HG03064 (cell line): Measurements from ENCODE around the gene ATP4B.

Experiments used
- ATAC-seq: cut with Tn5 transposase; IDR thresholded peaks from one replicate; pipeline ENCODE4 v1.9.1; 2021; ENCODE audit warnings: low read depth; ENCODE audit not compliant: unreplicated experiment

Gene ATP4B

DNA sequence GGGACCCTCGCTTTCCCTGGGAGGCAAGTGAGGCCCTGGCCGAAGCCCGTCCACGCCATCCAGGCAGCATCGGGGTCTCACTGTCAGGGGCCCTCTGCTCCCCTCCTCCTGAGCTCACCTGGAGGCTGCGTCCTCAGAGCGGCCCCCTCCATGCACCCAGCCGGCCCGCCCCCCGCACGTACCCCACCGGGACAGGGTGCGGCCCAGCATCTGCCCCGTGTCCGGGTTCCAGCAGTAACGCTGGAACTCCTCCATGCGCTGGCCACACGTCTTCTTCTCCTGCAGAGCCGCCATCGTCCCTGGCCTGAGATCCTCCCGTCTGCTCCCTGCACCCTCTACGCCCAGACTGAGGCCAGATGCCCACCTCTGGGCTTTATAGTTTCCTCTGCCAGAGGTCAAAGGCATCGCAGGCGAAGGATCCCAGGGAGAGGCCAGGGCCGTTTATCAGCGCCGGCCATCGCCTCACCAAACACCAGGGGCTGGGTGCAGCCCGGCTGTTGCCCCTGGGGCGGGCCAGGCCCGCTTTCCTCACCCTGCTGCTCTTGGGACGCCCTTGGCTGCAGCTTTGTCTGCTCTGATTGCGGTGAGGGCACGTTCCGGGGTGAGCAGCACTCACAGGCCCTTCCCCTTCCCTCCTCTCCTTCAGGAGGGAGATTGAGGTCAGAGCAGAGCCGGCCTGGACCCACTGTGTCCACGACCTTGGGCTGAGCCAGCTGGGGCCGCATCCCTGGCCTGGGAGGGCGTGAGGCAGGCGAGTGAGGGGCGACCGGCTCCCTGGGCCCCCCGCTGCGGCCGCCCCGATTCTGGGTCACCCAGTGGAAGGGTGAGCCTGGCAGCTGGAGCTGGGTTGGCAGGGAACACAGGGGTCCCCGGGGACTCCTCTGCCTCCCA is at the start of gene ATP4B:
Gene ATP4B (minus strand): TSS at position 348 of the 891 bp plus-strand sequence. CDS start 54 bp downstream, at position 294.
- ATAC-seq: no peak

DNA sequence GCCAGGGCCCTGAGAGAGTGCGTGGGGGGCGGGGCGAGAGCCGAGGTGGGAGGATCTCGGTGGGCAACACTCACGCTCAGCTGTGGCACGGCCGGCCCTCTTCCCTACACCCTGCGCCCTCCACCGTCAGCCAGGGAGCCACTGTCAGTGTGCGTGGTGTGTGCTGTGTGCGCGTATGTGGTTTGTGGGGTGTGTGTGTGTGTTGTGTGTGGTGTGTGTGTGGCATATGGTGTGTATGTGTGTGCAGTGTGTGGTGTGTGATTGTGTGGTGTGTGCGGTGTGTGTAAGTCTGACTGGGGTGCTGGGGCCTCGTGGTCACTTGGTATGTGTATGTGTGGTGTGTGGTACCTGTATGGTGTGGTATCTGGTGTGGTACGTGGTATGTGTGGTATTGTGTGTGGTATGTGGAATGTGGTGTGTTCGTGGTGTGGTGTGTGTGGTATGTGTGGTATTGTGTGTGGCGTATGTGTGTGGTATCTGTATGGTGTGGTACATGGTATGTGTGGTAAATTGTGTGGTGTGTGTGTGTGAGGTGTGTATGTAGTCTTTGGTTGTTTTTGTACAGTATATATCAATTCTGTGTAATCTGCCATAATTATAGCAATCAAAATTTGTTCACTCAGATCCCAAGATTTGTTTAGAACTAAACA is 14.1 kb upstream of the ATP4B start:
- ATAC-seq: no peak

DNA sequence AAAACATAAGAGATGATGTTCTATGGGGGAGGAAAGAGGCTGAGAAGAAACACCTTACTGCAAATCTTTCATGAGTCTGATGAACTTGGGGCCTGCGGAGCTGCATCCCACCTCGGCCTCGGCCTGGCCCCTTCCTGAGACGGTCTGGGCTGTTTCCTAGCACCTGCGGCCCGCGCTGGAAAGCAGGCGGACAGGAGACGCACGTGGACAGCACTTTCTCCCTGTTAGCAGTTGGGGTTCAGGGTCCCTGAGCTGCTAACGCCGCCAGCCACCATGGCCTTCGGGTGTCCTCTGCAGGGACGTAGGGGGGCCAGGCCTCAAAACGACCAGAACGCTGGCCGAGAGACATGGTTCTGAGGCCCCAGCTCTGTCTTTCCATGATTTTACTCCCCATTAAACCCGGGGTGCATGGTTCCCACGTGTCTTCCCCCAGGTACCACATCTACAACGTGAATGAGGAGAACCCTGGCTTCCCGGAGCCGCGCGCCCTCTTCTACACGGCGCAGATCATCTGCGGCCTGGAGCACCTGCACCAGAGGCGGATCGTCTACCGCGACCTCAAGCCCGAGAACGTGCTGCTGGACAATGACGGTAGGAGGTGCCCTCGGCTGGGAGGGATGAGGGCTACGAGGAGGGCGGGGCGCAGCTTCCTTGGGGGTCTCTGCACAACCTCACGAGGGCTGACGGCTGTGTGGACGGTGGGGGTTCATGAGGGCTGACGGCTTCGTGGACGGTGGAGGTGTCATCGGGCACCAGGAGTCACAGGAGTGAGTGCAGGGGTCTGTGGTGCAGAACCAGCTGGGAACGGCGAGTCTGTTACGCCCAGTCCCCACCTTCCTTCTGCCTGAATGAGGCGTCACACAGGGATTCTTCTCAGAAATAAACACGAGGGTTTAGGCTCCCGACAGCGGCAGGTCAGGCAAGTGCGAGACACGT is 13.3 kb upstream of the ATP4B start:
- no peak for ATAC-seq

DNA sequence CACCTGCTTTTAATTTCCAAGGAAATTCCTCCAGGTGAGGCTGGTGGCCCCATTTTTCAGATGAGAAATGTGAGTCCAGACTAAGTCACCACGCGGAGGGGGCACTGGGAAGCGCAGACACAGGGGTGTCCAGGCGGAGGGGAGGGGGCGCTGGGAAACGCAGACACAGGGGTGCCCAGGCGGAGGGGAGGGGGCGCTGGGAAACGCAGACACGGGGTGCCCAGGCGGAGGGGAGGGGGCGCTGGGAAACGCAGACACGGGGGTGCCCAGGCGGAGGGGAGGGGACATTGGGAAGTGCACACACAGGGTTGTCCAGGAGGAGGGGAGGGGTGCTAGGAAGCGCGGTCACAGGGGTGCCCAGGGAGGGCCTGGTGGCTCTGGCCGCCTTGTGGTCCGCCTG is 12.5 kb upstream of the ATP4B start:
- no peak for ATAC-seq

DNA sequence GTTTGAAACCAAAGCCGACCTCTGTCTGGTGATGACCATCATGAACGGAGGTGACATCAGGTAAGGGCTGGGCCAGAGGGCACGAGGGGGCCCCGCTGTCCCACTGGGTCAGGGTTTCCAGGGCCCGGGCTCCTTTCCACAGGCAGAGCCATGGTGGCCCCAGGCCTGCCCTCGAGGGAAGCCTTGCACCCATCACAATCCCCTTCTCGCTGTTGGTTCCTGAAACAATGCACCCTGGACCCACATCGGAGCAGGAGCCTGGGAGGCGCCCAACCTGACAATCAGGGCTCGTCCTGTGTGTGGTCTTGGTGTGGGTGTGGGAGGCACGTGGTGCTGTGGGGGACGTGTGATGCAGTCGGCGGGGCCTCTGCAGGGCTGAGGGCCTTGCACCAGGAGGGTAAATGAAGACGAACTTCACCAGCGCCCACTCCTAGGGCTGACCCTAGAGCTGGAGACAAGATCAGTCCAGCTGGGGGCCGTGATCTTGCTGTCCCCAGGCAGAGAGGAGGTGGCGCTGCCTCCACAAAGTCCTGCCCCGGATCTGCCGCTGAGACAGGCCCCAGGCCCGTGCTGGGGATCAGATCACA is 11.8 kb upstream of the ATP4B start:
- no peak for ATAC-seq

DNA sequence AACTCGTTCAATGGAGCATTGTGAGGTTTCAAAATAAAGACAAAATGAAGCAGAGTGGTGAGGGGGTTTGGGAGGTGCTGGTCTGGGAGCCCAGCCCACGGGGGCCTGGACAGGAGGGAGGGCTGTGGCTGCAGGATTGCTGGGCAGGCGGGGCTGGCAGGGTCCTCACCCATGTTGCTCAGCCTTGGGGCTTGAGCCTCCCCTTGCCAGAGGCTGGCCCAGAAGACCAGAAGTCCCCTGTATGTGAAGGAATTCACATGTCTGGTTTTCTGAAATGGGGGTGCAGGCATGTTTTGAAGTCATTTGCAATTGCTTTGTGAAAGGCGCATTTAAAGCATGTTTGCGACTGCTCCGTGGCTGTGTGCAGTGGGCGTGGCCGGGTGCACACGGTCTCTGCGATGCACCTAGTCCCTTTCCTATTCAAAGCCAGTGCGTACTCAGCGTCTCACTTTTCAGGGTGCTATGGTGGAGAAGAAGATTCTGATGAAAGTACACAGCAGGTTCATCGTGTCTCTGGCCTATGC is 11.3 kb upstream of the ATP4B start:
- ATAC-seq: no peak

DNA sequence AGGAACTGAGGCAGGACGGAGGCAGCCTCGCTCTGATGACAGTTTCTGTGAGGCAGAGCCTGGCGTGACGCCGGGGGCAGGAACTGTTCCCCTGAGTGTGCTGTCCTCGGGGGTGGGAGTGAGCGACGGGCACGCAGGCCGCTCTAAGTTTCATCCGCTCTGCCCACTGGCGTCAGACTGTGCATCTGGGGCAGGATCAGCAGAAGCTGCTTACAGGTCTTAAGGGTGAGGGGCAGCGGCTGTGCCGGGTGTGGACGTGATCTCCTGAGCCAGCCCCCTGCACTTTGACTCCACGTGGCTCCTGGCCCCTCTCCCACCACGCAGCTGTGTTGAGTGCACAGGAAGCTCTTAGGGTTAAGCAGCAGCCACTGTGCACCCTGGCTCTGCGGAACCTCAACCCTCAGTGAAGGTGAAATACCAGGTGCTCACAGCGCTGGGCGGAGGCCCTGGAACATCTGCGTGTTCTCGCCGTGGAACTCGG is 10.5 kb upstream of the ATP4B start:
- no peak for ATAC-seq

DNA sequence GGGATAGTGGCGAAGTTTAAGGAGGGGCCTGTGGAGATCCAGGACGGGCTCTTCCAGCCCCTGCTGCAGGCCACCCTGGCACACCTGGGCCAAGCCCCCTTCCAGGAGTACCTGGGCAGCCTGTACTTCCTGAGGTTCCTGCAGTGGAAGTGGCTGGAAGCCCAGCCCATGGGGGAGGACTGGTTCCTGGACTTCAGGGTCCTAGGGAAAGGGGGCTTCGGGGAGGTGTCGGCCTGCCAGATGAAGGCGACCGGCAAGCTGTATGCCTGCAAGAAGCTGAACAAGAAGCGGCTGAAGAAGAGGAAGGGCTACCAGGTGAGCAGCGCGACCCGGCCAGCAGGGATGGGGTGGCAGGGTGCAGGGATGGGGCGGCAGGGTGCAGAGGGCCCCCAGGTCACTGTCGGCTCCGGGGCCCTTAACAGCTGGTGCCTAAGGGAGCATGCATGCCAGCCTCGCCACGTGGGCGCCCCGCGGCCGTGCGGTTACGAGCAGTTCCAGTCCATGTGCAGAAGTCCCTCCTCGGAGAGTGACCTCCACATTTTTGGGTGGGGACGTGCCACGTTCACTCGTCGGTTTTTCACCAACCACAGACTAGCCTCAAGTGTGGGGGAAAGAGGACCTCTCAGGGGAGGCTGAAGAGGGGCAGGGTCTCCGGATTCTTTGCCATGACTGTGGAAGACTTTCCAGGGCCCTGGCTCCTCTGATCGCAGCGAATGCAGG is 9.9 kb upstream of the ATP4B start:
- ATAC-seq: no peak

DNA sequence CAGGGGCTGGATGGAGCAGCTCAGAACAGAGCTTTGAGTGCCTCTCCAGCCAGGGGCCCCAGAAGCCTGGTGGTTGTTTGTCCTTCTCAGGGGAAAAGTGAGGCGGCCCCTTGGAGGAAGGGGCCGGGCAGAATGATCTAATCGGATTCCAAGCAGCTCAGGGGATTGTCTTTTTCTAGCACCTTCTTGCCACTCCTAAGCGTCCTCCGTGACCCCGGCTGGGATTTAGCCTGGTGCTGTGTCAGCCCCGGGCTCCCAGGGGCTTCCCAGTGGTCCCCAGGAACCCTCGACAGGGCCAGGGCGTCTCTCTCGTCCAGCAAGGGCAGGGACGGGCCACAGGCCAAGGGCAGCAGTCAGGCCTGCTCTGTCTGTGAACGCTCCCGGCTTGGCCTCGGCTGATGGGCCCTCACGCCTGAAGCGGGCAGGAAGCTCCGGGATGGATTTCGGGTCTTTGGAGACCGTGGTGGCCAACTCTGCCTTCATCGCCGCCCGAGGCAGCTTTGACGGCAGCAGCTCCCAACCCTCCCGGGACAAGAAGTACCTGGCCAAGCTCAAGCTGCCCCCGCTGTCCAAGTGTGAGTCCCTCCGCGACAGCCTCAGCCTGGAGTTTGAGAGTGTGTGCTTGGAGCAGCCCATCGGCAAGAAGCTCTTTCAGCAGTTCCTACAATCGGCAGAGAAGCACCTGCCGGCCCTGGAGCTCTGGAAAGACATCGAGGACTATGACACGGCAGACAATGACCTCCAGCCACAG is 9.1 kb upstream of the ATP4B start, which contains the start of gene GRK1:
Gene GRK1 (plus strand): TSS at position 269 of the 751 bp plus-strand sequence. CDS start 168 bp downstream, at position 437.
- ATAC-seq: no peak

DNA sequence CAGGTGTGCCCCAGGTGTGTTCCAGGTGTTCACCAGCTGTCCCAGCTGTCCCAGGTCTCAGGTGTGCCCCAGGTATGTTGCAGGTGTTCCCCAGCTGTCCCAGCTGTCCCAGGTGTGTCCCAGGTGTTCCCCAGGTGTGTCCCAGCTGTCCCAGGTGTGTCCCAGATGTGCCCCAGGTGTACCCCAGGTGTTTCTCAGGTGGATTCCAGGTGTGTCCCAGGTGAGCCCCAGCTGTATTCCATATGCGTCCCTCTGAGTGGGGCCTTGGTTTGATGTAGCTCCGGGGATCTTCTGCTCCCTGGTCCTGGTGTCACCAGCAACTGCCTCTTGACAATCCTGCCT is 8.3 kb upstream of the ATP4B start:
- ATAC-seq: no peak

DNA sequence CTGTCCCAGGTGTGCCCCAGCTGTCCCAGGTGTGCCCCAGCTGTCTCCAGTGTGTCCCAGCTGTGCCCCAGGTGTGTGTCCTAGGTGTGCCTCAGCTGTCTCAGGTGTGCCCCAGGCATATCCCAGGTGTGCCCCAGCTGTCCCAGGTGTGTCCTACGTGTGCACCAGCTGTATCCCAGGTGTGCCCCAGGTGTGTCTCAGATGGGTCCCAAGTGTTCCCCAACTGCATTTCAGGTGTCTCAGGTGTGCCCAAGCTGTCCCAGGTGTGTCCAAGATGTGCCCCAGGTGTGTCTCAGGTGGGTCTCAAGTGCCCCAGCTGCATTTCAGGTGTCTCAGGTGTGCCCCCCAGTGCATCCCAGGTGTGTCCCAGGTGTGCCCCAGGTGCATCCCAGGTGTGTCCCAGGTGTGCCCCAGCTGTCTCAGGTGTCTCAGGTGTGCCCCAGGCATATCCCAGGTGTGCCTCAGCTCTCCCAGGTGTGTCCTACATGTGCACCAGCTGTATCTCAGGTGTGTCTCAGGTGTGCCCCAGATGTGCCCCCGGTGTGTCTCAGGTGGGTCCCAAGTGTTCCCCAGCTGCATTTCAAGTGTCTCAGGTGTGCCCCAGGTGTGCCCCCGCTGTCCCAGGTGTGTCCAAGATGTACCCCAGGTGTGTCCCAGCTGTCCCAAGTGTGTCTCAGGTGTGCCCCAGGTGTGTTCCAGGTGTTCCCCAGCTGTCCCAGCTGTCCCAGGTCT is 7.8 kb upstream of the ATP4B start:
- no peak for ATAC-seq

DNA sequence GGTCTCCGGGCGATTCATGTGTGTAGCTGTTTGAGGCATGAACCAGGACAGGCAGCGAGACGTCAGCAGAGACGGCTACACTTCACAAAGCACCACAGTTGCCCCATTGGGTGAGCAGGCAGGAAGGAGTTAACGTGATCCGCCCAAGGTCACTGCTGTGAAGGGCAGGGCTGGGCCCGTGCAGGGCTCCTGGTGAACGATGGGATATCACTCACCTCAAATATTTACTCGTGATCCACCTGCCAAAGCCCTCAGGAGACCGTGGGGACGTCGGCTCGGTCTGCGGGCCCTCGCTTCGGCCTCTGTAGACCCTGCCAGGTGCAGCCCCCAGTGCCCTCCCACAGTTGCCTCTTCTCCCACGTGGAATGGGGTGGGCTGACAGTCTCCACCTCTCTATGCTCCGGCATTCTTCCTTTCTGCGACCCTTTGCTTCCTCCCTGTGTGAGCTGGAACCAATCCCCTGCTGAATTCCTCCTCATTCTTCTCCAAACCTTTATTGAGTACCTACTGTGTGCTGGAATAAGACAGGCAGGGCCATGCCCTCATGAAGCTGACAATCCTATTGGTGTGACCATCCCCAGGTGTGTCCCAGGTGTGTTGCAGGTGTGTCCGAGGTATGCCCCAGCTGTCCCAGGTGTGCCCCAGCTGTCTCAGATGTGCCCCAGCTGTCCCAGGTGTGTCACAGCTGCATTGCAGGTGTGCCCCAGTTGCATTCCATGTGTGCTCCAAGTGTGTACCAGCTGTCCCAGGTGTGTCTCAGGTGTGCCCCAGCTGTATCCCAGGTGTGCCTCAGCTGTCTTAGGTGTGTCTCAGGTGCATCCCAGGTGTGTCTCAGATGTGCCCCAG is 7.0 kb upstream of the ATP4B start:
- ATAC-seq: no peak

DNA sequence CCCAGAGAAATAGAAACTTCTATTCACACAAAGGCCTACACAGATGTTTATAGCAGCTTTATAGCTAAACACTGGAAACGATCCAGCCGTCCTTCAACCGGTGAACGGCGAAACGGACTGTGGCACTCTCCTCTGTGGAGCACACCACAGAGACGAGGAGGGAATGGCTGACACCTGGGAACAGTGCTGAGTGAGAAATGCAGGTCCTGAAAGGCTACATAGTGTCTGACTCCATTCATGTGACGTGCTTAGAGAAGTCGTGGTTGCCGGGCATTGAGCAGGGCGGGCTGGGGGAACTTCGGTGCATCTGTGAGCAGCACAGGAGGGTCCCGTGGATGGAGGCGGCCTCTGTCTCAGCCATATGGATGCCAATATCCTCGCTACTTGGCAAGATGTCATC is 5.9 kb upstream of the ATP4B start:
- ATAC-seq: no peak

DNA sequence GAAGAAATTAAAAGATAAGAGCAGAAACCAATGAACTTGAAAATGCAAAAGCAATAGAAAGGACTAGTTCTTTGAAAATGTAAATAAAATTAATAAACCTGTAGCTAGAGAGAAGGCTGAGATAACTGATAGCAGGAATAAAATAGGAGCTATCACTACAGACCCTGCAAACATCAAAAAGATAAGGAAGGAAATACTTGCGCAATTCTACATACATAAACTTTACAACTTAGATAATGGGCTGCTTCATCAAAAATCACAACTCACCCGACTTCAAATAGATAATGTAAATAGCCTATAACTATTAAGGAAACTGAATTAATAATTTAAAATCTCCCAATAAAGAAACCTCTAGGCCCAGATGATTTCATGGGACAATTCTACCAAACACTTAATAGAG is 3.5 kb upstream of the ATP4B start:
- no peak for ATAC-seq

DNA sequence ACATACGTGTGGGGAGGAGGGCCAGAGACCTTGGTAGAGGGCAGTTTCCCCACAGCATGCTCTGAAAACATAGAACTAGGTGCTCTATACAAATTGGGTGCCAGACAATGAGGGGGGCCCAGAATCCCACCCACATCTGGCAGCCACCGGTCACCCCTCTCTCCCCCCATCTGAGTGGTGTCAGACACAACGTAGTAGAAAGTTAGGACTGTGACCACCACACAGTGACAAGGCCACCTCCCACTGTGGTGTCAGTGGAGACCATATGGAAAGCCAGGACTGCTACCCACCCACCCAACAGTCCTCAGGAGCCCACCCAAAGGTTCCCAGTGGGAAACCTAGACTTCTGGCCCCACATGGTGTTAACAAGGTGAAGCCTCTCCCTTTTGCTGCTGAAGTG is 2.1 kb upstream of the ATP4B start:
- ATAC-seq: no peak

DNA sequence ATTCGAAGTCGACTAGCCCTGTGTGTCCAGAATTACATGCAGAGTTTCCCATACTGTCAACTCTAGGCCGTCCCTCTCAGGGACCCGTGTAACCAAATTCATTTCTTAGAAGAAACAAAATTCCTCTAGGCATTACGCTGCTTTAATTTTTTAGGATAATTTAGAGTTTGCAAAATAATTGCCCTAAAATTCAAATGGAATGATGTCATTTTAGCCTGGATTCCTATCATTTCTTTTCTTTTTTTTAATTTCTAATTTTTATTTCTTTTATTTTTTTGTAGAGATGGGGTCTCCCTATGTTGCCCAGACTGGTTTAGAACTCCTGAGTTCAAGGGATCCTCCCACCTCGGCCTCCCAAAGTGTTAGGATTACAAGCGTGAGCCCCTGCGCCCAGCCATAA is 1.3 kb upstream of the ATP4B start:
- ATAC-seq: no peak

DNA sequence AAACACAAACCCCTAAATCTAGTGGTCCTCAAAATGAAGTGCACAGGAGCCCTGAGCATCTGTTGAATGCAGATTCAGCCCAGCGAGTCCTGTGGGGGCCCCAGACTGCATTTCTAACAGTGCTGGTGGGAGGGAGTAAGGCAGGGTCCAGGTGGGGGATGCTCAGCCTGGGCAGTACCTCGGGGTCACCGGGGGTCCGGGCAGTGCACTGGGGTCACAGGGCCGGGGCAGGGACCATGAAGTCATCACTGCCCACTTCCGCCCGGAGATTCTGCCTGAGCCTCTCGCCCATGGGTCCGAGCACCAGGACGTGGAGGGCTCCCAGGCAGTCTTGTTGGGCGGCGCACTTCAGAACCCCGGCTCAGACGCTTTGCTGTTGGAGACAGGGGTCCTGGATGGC is 838 bp upstream of the ATP4B start:
- no peak for ATAC-seq
